Upper lobe of right lung (tissue), 1 donor: ENCODE measurements around the gene KCNJ9. TPM values are rescaled to one million over a fixed set of nuclear protein-coding genes. Genes with fewer than 3 reads are reported as not detected.
A peak's percentile ranks its signal among the peaks of the same experiment; 100 is the strongest.

Source experiments
- ATAC-seq: fragments of 200-7000 bp; cut with Tn5 transposase; one replicate; pipeline ENCODE4 v1.9.1; 2020; ENCODE audit warnings: mild to moderate bottlenecking, moderate library complexity
- DNase-seq: peaks from one replicate; pipeline ENCODE4 v3.0.0-alpha.2; 2020
- H3K27ac ChIP-seq: fragments of 200-600 bp; one replicate; pipeline ENCODE4 v1.8.0; 2022
- H3K27me3 ChIP-seq: fragments of 200-600 bp; one replicate; pipeline ENCODE4 v1.8.0; 2022; ENCODE audit warnings: mild to moderate bottlenecking
- H3K36me3 ChIP-seq: fragments of 200-600 bp; one replicate; pipeline ENCODE4 v1.8.0; 2022
- H3K4me1 ChIP-seq: fragments of 200-600 bp; one replicate; pipeline ENCODE4 v1.8.0; 2022
- H3K4me3 ChIP-seq: fragments of 200-600 bp; one replicate; pipeline ENCODE4 v1.8.0; 2022; ENCODE audit warnings: mild to moderate bottlenecking
- H3K9me3 ChIP-seq: fragments of 200-600 bp; one replicate; pipeline ENCODE4 v1.8.0; 2022
- intact Hi-C: fragments of 100-400 bp; cut with DNase I; formaldehyde crosslinking; loops from one replicate; pipeline ENCODE4 v1.11.0; 2022
- total RNA-seq: library from RNA; stranded (reverse); fragmentation: NEBNext Ultra II Directional; extraction: Animal tissue kit (Norgen Biotek cat#: 25700); gene quantifications from one replicate; pipeline ENCODE4 v1.2.1, GENCODE V29; 2021
- TF ChIP-seq, protein P1 (sequence below): fragments of 200-600 bp; IDR thresholded peaks from one replicate; pipeline ENCODE4 v1.8.0; 2022; ENCODE audit warnings: antibody characterized with exemption
- donor health status: DM: no; HTN: yes; CAD: no; lungs with severe emphysema.

The KCNJ9 gene
- total RNA-seq, 1 donor from 2014 or later: not detected

DNA sequence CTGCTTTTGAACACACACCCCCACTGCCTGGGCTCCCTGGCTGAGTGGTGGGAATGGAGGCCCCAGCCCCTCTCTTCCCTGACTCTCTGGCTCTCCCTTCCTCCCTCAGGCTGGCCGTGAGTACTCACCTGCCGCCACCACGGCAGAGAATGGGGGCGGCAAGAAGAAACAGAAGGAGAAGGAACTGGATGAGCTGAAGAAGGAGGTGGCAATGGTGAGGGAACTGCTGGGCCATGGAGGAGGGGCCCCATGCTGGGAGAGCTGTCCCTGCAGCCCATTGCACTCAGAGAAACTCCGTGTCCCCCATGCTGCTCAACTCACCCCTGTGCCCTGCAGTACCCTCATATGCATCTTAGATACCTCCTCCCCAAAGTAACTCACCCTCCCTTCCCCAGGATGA lies 39.5 kb downstream of the KCNJ9 start:
- H3K4me3 ChIP-seq: no peak overlapping the region
- no peak for ATAC-seq
- no peaks in the 10 kb centered on the region for H3K36me3 ChIP-seq
- TF ChIP-seq, protein P1, sequence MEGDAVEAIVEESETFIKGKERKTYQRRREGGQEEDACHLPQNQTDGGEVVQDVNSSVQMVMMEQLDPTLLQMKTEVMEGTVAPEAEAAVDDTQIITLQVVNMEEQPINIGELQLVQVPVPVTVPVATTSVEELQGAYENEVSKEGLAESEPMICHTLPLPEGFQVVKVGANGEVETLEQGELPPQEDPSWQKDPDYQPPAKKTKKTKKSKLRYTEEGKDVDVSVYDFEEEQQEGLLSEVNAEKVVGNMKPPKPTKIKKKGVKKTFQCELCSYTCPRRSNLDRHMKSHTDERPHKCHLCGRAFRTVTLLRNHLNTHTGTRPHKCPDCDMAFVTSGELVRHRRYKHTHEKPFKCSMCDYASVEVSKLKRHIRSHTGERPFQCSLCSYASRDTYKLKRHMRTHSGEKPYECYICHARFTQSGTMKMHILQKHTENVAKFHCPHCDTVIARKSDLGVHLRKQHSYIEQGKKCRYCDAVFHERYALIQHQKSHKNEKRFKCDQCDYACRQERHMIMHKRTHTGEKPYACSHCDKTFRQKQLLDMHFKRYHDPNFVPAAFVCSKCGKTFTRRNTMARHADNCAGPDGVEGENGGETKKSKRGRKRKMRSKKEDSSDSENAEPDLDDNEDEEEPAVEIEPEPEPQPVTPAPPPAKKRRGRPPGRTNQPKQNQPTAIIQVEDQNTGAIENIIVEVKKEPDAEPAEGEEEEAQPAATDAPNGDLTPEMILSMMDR: no peak
- intact Hi-C loops: no loop called here
- H3K27me3 ChIP-seq: no peaks in the 10 kb centered on the region
- no peak overlapping the region for H3K27ac ChIP-seq
- DNase-seq: no peak
- H3K9me3 ChIP-seq: no peaks in the 10 kb centered on the region
- peaks cover 7% of the 10 kb centered on the region for H3K4me1 ChIP-seq

DNA sequence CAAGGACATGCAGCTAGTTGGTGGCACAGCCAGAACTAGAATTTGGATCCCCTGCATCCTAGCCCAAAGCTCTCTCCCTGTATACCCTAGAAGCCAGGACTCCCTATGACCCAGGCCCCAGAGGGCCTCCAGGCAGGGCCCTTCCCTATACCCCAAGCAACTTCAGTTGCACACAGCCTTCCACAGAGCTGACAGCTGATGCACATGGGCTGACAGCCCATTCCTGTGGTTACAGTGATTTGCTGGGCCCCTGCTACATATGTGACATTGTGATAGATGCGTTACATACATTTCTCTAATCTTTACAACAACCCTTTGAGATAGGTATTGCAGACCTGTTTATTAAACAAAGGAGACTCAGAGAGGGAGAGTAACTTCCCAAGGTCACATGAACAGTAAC lies 40.0 kb downstream of the KCNJ9 start:
- Histone ChIP-seq H3K9me3 (no peaks in the 10 kb centered on the region), H3K4me3 (no peak overlapping the region), H3K27ac (no peak overlapping the region), H3K36me3 (no peaks in the 10 kb centered on the region), H3K27me3 (no peaks in the 10 kb centered on the region), H3K4me1 (peaks cover 7% of the 10 kb centered on the region)
- TF ChIP-seq, protein P1: no peak
- ATAC-seq: no peak
- no peak for DNase-seq
- intact Hi-C loops: no loop called here

DNA sequence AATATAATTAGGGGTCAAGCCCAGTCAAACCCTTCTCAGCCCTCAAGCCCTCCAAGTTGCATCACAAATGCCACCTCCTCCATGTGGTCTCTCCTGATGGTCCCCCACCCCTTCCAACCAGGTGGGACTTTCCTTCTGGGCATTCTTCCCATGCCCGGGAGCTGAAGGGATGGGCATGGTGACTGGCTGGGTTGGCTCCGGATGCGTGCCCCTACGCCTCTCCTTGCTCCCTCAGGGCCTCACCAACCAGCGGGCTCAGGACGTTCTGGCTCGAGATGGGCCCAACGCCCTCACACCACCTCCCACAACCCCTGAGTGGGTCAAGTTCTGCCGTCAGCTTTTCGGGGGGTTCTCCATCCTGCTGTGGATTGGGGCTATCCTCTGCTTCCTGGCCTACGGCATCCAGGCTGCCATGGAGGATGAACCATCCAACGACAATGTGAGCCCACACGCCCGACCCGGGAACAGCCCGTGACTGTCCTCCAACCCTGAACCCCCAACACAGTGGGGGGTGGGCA lies 41.7 kb downstream of the KCNJ9 start:
- Histone ChIP-seq H3K27me3 (no peaks in the 10 kb centered on the region), H3K36me3 (no peaks in the 10 kb centered on the region), H3K4me3 (no peak overlapping the region), H3K27ac (no peak overlapping the region), H3K9me3 (no peaks in the 10 kb centered on the region), H3K4me1 (peaks cover 7% of the 10 kb centered on the region)
- intact Hi-C loops: no loop called here
- TF ChIP-seq, protein P1: no peak
- no peak for DNase-seq
- no peak for ATAC-seq

DNA sequence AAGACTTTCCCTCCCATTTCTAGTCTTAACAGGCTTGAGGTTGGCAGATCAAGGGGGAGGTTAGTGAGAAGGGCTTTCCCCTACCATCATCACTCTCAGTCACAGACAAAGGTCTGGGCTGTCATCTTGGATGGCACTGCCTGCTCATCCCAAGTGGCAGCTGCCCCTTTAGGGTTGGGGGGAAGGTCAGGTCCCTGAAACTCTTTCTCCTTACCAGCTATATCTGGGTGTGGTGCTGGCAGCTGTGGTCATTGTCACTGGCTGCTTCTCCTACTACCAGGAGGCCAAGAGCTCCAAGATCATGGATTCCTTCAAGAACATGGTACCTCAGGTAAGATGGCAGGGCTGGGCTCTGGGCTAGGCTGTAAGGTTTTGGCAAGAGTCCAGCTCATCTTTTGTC lies 42.4 kb downstream of the KCNJ9 start:
- no peaks in the 10 kb centered on the region for H3K9me3 ChIP-seq
- TF ChIP-seq, protein P1: no peak
- ATAC-seq (no peak), DNase-seq (no peak)
- no peaks in the 10 kb centered on the region for H3K36me3 ChIP-seq
- H3K27me3 ChIP-seq: no peaks in the 10 kb centered on the region
- intact Hi-C loops: no loop called here
- H3K27ac ChIP-seq: no peak overlapping the region
- no peak overlapping the region for H3K4me3 ChIP-seq
- peaks cover 7% of the 10 kb centered on the region for H3K4me1 ChIP-seq

DNA sequence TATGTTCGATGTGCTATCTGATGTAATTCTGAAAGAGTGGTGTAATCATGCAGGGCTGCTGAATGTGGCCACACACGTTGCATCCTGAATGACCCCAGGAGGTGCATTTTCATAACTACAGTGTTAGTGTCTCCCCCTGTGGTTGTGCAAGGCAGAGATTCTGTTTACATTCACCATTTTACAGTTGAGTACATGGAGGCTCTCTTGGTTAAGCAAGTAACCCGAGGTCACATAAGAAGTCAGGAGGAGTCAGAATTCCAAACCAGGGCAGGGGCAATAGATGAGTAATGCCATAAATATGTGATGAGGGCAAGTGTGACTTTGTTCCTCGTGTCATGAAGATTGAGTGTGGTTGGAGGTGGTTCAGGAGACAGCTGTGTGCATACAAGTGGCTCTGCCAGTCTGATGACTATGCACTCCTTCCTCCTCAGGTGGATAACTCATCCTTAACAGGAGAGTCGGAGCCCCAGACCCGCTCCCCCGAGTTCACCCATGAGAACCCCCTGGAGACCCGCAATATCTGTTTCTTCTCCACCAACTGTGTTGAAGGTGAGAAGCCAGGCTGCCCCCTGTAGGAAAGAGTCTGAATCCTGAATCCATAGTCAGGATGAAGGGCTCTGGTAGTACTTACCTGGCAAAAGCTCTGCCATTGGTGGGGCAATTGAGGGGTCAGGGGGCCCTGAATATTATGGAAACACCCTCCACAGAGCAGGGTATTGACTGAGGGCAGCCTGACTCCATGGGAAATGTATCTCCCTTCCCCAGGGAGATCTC lies 43.6 kb downstream of the KCNJ9 start:
- DNase-seq (peak; percentile 35), ATAC-seq (peak; percentile 74)
- Histone ChIP-seq H3K4me3 (no peak overlapping the region), H3K36me3 (no peaks in the 10 kb centered on the region), H3K9me3 (no peaks in the 10 kb centered on the region), H3K27ac (peak overlapping the region; percentile 11), H3K4me1 (peaks cover 7% of the 10 kb centered on the region), H3K27me3 (no peaks in the 10 kb centered on the region)
- TF ChIP-seq, protein P1: no peak
- intact Hi-C loops: no loop called here
